B cell (primary cell): ENCODE results near the gene MARCHF10.

Experiments
- CTCF ChIP-seq: fragments of 200-600 bp; IDR thresholded peaks from one replicate; pipeline ENCODE4 v1.8.0; 2022; ENCODE audit warnings: antibody characterized with exemption, mild to moderate bottlenecking
- EZH2 ChIP-seq: IDR thresholded peaks from 2 replicates; pipeline ENCODE4 v1.6.1; 2012; ENCODE audit warnings: borderline replicate concordance, low read depth, mild to moderate bottlenecking, moderate library complexity, low read length; ENCODE audit not compliant: insufficient read depth, poor library complexity, severe bottlenecking

- no peak for TF ChIP-seq CTCF
- TF ChIP-seq EZH2 = no peak
Observed at GRCh38 chr17:62786646-62787045, 21.5 kb downstream of the MARCHF10 start.
